IMR-90 (cell line): ENCODE results near the gene CYP2F1. TPM values are rescaled to one million over a fixed set of nuclear protein-coding genes. Genes with fewer than 3 reads are reported as not detected.

Experiments
- ATAC-seq: fragments of 200-7000 bp; cut with Tn5 transposase; 2 replicates; pipeline ENCODE4 v1.9.1; 2020; ENCODE audit warnings: low read depth, mild to moderate bottlenecking, moderate library complexity
- BruUV-seq: library from RNA; stranded (reverse); fragments of 400-500 nt; replicated peaks from 2 replicates; lab custom pipeline; 2021; lab: Mats Ljungman, UMichigan
- CTCF ChIA-PET: fragments of 300-600 bp; formaldehyde crosslinking; extraction: SDS; loops from one replicate; lab custom pipeline; 2021; ENCODE audit warnings: antibody characterized with exemption; lab: Yijun Ruan, JAX
- POLR2A ChIA-PET: fragments of 300-600 bp; sonication (Branson Sonifier 250); formaldehyde crosslinking; loops from one replicate; lab custom pipeline; 2022; ENCODE audit warnings: antibody characterized with exemption; ENCODE audit not compliant: unreplicated experiment; lab: Charles Lee
- DNase-seq: peaks from one replicate; pipeline ENCODE4 v3.0.0; 2013
- H2AFZ ChIP-seq: replicated peaks from 2 replicates; pipeline ENCODE3; 2013; ENCODE audit warnings: low read length, mild to moderate bottlenecking; ENCODE audit not compliant: poor library complexity
- H2AK5ac ChIP-seq: 2 replicates; pipeline ENCODE4 v1.6.1; 2013; ENCODE audit warnings: low read depth, low read length, inconsistent platforms
- H2AK9ac ChIP-seq: replicated peaks from 2 replicates; pipeline ENCODE3; 2013; ENCODE audit warnings: mild to moderate bottlenecking, low read depth, low read length, moderate library complexity; ENCODE audit not compliant: poor library complexity
- H2BK120ac ChIP-seq: 2 replicates; pipeline ENCODE4 v1.6.1; 2013; ENCODE audit warnings: low read depth, low read length, inconsistent platforms
- H2BK15ac ChIP-seq: 3 replicates; pipeline ENCODE4 v1.6.1; 2013; ENCODE audit warnings: low read depth, low read length, inconsistent platforms
- H2BK20ac ChIP-seq: 2 replicates; pipeline ENCODE4 v1.6.1; 2013; ENCODE audit warnings: low read depth, mild to moderate bottlenecking, inconsistent platforms, low read length, moderate library complexity
- H2BK5ac ChIP-seq: 2 replicates; pipeline ENCODE4 v1.6.1; 2013; ENCODE audit warnings: mild to moderate bottlenecking, low read depth, low read length, inconsistent platforms; ENCODE audit not compliant: poor library complexity, severe bottlenecking
- H3K14ac ChIP-seq: replicated peaks from 2 replicates; pipeline ENCODE4 v1.6.1; 2013; ENCODE audit warnings: low read depth, low read length, inconsistent platforms
- H3K18ac ChIP-seq: 2 replicates; pipeline ENCODE4 v1.6.1; 2013; ENCODE audit warnings: low read depth, low read length, control low read depth
- H3K23ac ChIP-seq: 2 replicates; pipeline ENCODE4 v1.6.1; 2013; ENCODE audit warnings: low read depth, low read length, inconsistent platforms
- H3K27ac ChIP-seq: 2 replicates; pipeline ENCODE4 v1.5.1; 2013; ENCODE audit warnings: mild to moderate bottlenecking, control low read depth, low read length; ENCODE audit not compliant: insufficient read depth
- H3K27me3 ChIP-seq: 2 replicates; pipeline ENCODE4 v1.6.1; 2013; ENCODE audit warnings: low read length; ENCODE audit not compliant: control insufficient read depth, insufficient read depth
- H3K36me3 ChIP-seq: 2 replicates; pipeline ENCODE4 v1.6.1; 2013; ENCODE audit warnings: low read length, mixed read lengths; ENCODE audit not compliant: control insufficient read depth, insufficient read depth
- H3K4ac ChIP-seq: 2 replicates; pipeline ENCODE4 v1.6.1; 2013; ENCODE audit warnings: low read depth, low read length, inconsistent platforms
- H3K4me1 ChIP-seq: 2 replicates; pipeline ENCODE4 v1.6.1; 2013; ENCODE audit warnings: low read length, mixed read lengths; ENCODE audit not compliant: control insufficient read depth, insufficient read depth
- H3K4me2 ChIP-seq: 2 replicates; pipeline ENCODE4 v1.6.1; 2013; ENCODE audit warnings: low read depth, mild to moderate bottlenecking, control low read depth, low read length, moderate library complexity
- H3K4me3 ChIP-seq: 2 replicates; pipeline ENCODE4 v1.5.1; 2013; ENCODE audit warnings: low read depth, mild to moderate bottlenecking, control low read depth, low read length, moderate library complexity; ENCODE audit not compliant: insufficient read depth
- H3K56ac ChIP-seq: 2 replicates; pipeline ENCODE4 v1.6.1; 2013; ENCODE audit warnings: low read length, inconsistent platforms; ENCODE audit not compliant: insufficient read depth; ENCODE audit errors: extremely low read depth
- H3K79me1 ChIP-seq, 2 experiments: 2 replicates each; pipeline ENCODE4 v1.6.1; 2013; ENCODE audit warnings: low read length in 2 of 2, inconsistent platforms in 1 of 2, low read depth in 1 of 2
- H3K9ac ChIP-seq: 2 replicates; pipeline ENCODE4 v1.6.1; 2013; ENCODE audit warnings: low read depth, low read length, control low read depth
- H3K9me1 ChIP-seq: 2 replicates; pipeline ENCODE4 v1.6.1; 2013; ENCODE audit warnings: low read length, inconsistent platforms; ENCODE audit not compliant: insufficient read depth
- H3K9me3 ChIP-seq: 2 replicates; pipeline ENCODE4 v1.6.1; 2013; ENCODE audit warnings: low read length; ENCODE audit not compliant: control insufficient read depth, insufficient read depth
- H4K20me1 ChIP-seq: 2 replicates; pipeline ENCODE4 v1.6.1; 2013; ENCODE audit warnings: low read length, inconsistent platforms; ENCODE audit not compliant: insufficient read depth
- H4K5ac ChIP-seq: 2 replicates; pipeline ENCODE4 v1.6.1; 2013; ENCODE audit warnings: mild to moderate bottlenecking, low read depth, low read length, control low read depth
- H4K8ac ChIP-seq, 2 experiments: 2 replicates each; pipeline ENCODE4 v1.6.1; 2013; ENCODE audit warnings: low read depth in 2 of 2, low read length in 2 of 2, control low read depth in 1 of 2, inconsistent platforms in 1 of 2
- H4K91ac ChIP-seq: 2 replicates; pipeline ENCODE4 v1.6.1; 2013; ENCODE audit warnings: low read depth, low read length, inconsistent platforms; ENCODE audit not compliant: insufficient read depth
- BHLHE40 ChIP-seq: fragments of 150-350 bp; IDR thresholded peaks from 2 replicates; pipeline ENCODE4 v1.6.1; 2016; ENCODE audit warnings: mild to moderate bottlenecking, low read depth, low read length
- CEBPB ChIP-seq: IDR thresholded peaks from 2 replicates; pipeline ENCODE4 v1.6.1; 2012; ENCODE audit warnings: low read depth, low read length, improper control_type of control experiment
- CHD1 ChIP-seq: IDR thresholded peaks from 2 replicates; pipeline ENCODE4 v1.6.1; 2012; ENCODE audit warnings: low read depth, low read length, improper control_type of control experiment
- FOS ChIP-seq: fragments of 150-350 bp; IDR thresholded peaks from 2 replicates; pipeline ENCODE4 v1.6.1; 2016; ENCODE audit warnings: low read depth, low read length
- MAZ ChIP-seq: IDR thresholded peaks from 2 replicates; pipeline ENCODE4 v1.6.1; 2012; ENCODE audit warnings: low read depth, mild to moderate bottlenecking, low read length, improper control_type of control experiment, moderate library complexity, borderline replicate concordance
- MXI1 ChIP-seq: IDR thresholded peaks from 2 replicates; pipeline ENCODE4 v1.6.1; 2012; ENCODE audit warnings: low read depth, mild to moderate bottlenecking, low read length, moderate library complexity, borderline replicate concordance
- NFE2L2 ChIP-seq: fragments of 150-350 bp; IDR thresholded peaks from 2 replicates; pipeline ENCODE4 v1.6.1; 2016; ENCODE audit warnings: low read depth, mild to moderate bottlenecking, low read length
- POLR2A ChIP-seq: IDR thresholded peaks from 2 replicates; pipeline ENCODE4 v1.6.1; 2012; ENCODE audit warnings: mild to moderate bottlenecking, low read depth, low read length
- RAD21 ChIP-seq: IDR thresholded peaks from 2 replicates; pipeline ENCODE4 v1.6.1; 2012; ENCODE audit warnings: low read length, improper control_type of control experiment
- RCOR1 ChIP-seq: IDR thresholded peaks from 2 replicates; pipeline ENCODE4 v1.6.1; 2012; ENCODE audit warnings: mild to moderate bottlenecking, low read length, improper control_type of control experiment; ENCODE audit not compliant: insufficient replicate concordance
- RFX5 ChIP-seq: IDR thresholded peaks from 2 replicates; pipeline ENCODE4 v1.8.0; 2012; ENCODE audit warnings: low read depth, mild to moderate bottlenecking, low read length, moderate library complexity
- SMC3 ChIP-seq: fragments of 150-350 bp; IDR thresholded peaks from 2 replicates; pipeline ENCODE4 v1.6.1; 2016; ENCODE audit warnings: low read depth, mild to moderate bottlenecking, antibody characterized with exemption, low read length, moderate library complexity
- WGBS, 2 experiments: methylation state at CpG; one replicate each; pipeline versions ENCODE4 v1.1.5 to v1.1.7; 2013; ENCODE audit warnings: missing lambda C conversion rate in 2 of 2; ENCODE audit not compliant: insufficient read length in 1 of 2; ENCODE audit errors: extremely low coverage in 2 of 2; 5-methylcytosine and 5-hydroxymethylcytosine counted together
- dilution Hi-C: fragments of 300-500 bp; cut with HindIII; formaldehyde crosslinking; loops from one replicate; pipeline ENCODE4 v1.14.3; 2018; ENCODE audit warnings: low sequenced_read_pairs; ENCODE audit not compliant: unreplicated experiment
- in situ Hi-C: fragments of 300-500 bp; cut with MboI; formaldehyde crosslinking; loops from 3 replicates; pipeline ENCODE4 v1.14.3; 2019; ENCODE audit warnings: low sequenced_read_pairs, inconsistent platforms, mixed read lengths
- intact Hi-C: fragments of 100-400 bp; cut with micrococcal nuclease; formaldehyde crosslinking; loops from 2 replicates; pipeline ENCODE4 v1.10.0; 2022
- polyA plus RNA-seq, 3 experiments: library from polyadenylated mRNA; depleted of rRNA; stranded (reverse); fragments of >200 nt; gene quantifications; 2 replicates each; pipeline ENCODE4 v1.2.3, GENCODE V29; 2012; ENCODE audit warnings: low replicate concordance in 1 of 3
- total RNA-seq: library from RNA; depleted of rRNA; stranded (reverse); fragments of >200 nt; gene quantifications from 2 replicates; pipeline ENCODE4 v1.2.3, GENCODE V29; 2012
- TF ChIP-seq, protein P1 (sequence below): fragments of 150-350 bp; IDR thresholded peaks from 2 replicates; pipeline ENCODE4 v1.6.1; 2017; ENCODE audit warnings: mild to moderate bottlenecking, antibody characterized with exemption, low read length, low read depth
- TF ChIP-seq, protein P2 (sequence below): conservative IDR thresholded peaks from 2 replicates; pipeline ENCODE4 v1.5.1; 2012; ENCODE audit warnings: mild to moderate bottlenecking, low read depth, low read length, improper control_type of control experiment

The CYP2F1 gene
- total and polyA plus RNA-seq, 2 of the 4 experiments (the other 2 are of a cell fraction): not detected

DNA sequence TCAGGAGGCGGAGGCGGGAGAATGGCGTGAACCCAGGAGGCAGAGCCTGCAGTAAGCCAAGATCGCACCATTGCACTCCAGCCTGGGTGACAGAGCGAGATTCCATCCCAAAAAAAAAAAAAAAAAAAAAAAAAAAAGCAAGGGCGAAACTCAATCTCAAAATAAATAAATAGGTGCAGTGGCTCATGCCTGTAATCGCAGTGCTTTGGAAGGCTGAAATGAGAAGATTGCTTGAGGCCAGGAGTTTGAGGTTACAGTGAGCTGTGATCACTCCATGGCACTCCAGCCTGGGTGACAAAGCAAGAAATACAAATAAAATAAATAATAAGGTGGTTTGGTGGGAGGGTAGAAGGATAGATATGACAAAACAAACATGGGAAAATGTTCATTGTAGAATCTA lies 39.8 kb downstream of the CYP2F1 start:
- ATAC-seq (no peak), DNase-seq (no peak)
- ChIA-PET POLR2A (no interaction called here), CTCF (interaction anchor here (1.6 kb wide), 1 partner anchor 10 kb away, joined by 5 read pairs; no protein-coding TSS in a partner anchor)
- Histone ChIP-seq H3K27me3 (no peaks in the 10 kb centered on the region), H3K4ac (no peak overlapping the region), H4K8ac (no peak overlapping the region), H3K4me3 (no peak overlapping the region), H2BK5ac (no peak overlapping the region), H2BK20ac (no peak overlapping the region), H2AK5ac (no peak overlapping the region), H3K9me3 (no peaks in the 10 kb centered on the region), H3K4me2 (no peak overlapping the region), H3K36me3 (no peaks in the 10 kb centered on the region), H3K79me1 (no peaks in the 10 kb centered on the region), H4K91ac (no peak overlapping the region), H3K4me1 (no peaks in the 10 kb centered on the region; the same call in 1 of the 2 replicates), H2BK120ac (no peak overlapping the region), H4K20me1 (no peaks in the 10 kb centered on the region), H3K23ac (no peak overlapping the region), H3K27ac (no peak overlapping the region), H3K18ac (no peak overlapping the region), H3K9me1 (no peaks in the 10 kb centered on the region; the same call in 1 of the 2 replicates), H2AK9ac (no peak overlapping the region), H3K14ac (no peak overlapping the region), H3K56ac (no peak overlapping the region), H2AFZ (no peak overlapping the region), H3K9ac (no peak overlapping the region), H2BK15ac (no peak overlapping the region), H4K5ac (no peak overlapping the region)
- BruUV-seq: no TSS peak
- dilution Hi-C loops: no loop called here
- in situ Hi-C loops: no loop called here
- intact Hi-C loops: no loop called here
- TF ChIP-seq RAD21 (no peak), NFE2L2 (no peak), BHLHE40 (no peak), POLR2A (no peak), CEBPB (no peak), SMC3 (no peak), CHD1 (no peak), FOS (no peak), RFX5 (no peak), MAZ (no peak), MXI1 (no peak), RCOR1 (no peak)
- TF ChIP-seq, protein P1, sequence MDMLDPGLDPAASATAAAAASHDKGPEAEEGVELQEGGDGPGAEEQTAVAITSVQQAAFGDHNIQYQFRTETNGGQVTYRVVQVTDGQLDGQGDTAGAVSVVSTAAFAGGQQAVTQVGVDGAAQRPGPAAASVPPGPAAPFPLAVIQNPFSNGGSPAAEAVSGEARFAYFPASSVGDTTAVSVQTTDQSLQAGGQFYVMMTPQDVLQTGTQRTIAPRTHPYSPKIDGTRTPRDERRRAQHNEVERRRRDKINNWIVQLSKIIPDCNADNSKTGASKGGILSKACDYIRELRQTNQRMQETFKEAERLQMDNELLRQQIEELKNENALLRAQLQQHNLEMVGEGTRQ: no peak
- TF ChIP-seq, protein P2, sequence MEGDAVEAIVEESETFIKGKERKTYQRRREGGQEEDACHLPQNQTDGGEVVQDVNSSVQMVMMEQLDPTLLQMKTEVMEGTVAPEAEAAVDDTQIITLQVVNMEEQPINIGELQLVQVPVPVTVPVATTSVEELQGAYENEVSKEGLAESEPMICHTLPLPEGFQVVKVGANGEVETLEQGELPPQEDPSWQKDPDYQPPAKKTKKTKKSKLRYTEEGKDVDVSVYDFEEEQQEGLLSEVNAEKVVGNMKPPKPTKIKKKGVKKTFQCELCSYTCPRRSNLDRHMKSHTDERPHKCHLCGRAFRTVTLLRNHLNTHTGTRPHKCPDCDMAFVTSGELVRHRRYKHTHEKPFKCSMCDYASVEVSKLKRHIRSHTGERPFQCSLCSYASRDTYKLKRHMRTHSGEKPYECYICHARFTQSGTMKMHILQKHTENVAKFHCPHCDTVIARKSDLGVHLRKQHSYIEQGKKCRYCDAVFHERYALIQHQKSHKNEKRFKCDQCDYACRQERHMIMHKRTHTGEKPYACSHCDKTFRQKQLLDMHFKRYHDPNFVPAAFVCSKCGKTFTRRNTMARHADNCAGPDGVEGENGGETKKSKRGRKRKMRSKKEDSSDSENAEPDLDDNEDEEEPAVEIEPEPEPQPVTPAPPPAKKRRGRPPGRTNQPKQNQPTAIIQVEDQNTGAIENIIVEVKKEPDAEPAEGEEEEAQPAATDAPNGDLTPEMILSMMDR: no peak
- WGBS, 2 experiments: no CpG with 5 or more reads among the region's 7 CpGs
